ENCODE results near the gene PDLIM5.

DNA sequence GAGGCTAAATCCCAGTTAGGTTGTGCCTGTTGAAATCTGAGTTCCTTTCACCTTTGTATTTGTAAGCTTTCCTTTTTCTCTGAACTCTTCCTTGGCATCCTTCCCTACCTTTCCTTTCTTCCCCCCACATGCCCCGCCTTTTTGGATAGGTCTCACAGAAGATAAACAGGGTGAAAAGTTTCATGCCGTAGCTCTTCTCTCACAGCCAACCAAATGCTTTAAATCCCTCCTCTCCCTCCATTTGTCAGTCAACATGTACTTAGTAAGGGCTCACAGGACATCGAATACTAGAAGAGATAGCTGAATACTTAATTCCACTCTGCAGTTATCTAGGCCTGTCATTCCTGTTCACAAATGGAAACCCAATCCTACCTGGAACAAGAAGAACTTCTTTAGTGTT lies 198.9 kb downstream of the PDLIM5 start:
- TF ChIP-seq SNAI2 (CRISPR knock-in tag; IDR thresholded peaks at IDR 0.05) (no peak), ZFP3 (CRISPR knock-in tag; IDR thresholded peaks at IDR 0.05) (no peak), PPARA (CRISPR knock-in tag; IDR thresholded peaks at IDR 0.05; ENCODE audit: borderline replicate concordance) (no peak)

All from SK-N-SH treated with all-trans-retinoic acid at 6 μM for 48 hours (cell line).